DOHH2 (cell line): ENCODE results near the gene RPP38.

Experiments used
- H3F3A ChIP-seq: fragments of 200-600 bp; sonication (generic), shearing (Covaris generic); 2 replicates; pipeline ENCODE4 v1.6.0; 2016; ENCODE audit warnings: antibody characterized with exemption, mild to moderate bottlenecking; ENCODE audit not compliant: control insufficient read depth, insufficient read depth
- H3K27ac ChIP-seq: fragments of 200-600 bp; sonication (generic); 2 replicates; pipeline ENCODE4 v1.5.1; 2014; ENCODE audit warnings: low read depth, mild to moderate bottlenecking, low read length, moderate library complexity
- H3K27me3 ChIP-seq: fragments of 200-600 bp; sonication (generic); 2 replicates; pipeline ENCODE4 v1.6.1; 2014; ENCODE audit warnings: mild to moderate bottlenecking, low read length, mixed read lengths; ENCODE audit not compliant: control insufficient read depth
- H3K36me3 ChIP-seq: fragments of 200-600 bp; sonication (generic); 2 replicates; pipeline ENCODE4 v1.6.1; 2014; ENCODE audit warnings: mild to moderate bottlenecking, low read length, moderate library complexity, mixed read lengths; ENCODE audit not compliant: control insufficient read depth
- H3K4me1 ChIP-seq: fragments of 200-600 bp; sonication (generic); 2 replicates; pipeline ENCODE4 v1.6.1; 2014; ENCODE audit warnings: mild to moderate bottlenecking, low read length, mixed read lengths; ENCODE audit not compliant: control insufficient read depth
- H3K4me2 ChIP-seq: fragments of 200-600 bp; sonication (generic); 2 replicates; pipeline ENCODE4 v1.6.0; 2014; ENCODE audit warnings: mild to moderate bottlenecking, low read length, moderate library complexity
- H3K4me3 ChIP-seq: fragments of 200-600 bp; sonication (generic); 2 replicates; pipeline ENCODE4 v1.5.1; 2014; ENCODE audit warnings: mild to moderate bottlenecking, low read length, mixed read lengths
- H3K79me2 ChIP-seq: fragments of 200-600 bp; sonication (generic); 2 replicates; pipeline ENCODE4 v1.6.1; 2014; ENCODE audit warnings: mild to moderate bottlenecking, low read length, mixed read lengths; ENCODE audit not compliant: control insufficient read depth
- H3K9me2 ChIP-seq: fragments of 200-600 bp; sonication (generic); replicated peaks from 2 replicates; pipeline ENCODE4 v1.6.1; 2014; ENCODE audit warnings: mild to moderate bottlenecking, low read length, mixed read lengths; ENCODE audit not compliant: control insufficient read depth
- H3K9me3 ChIP-seq: fragments of 200-600 bp; sonication (generic); 2 replicates; pipeline ENCODE4 v1.6.1; 2014; ENCODE audit warnings: antibody characterized with exemption, low read length, mixed read lengths; ENCODE audit not compliant: control insufficient read depth, insufficient read depth
- H4K20me1 ChIP-seq: fragments of 200-600 bp; sonication (generic); 2 replicates; pipeline ENCODE4 v1.6.0; 2014; ENCODE audit warnings: low read depth, mild to moderate bottlenecking, antibody characterized with exemption, low read length, moderate library complexity; ENCODE audit not compliant: control insufficient read depth, insufficient read depth
- CTCF ChIP-seq: fragments of 200-600 bp; sonication (generic); IDR thresholded peaks from one replicate; pipeline ENCODE4 v1.5.1; 2014; ENCODE audit warnings: antibody characterized with exemption, mild to moderate bottlenecking, low read depth, low read length; ENCODE audit not compliant: poor library complexity, severe bottlenecking
- EZH2phosphoT487 ChIP-seq: fragments of 200-600 bp; sonication (generic); IDR thresholded peaks from 2 replicates; pipeline ENCODE4 v1.6.1; 2017; ENCODE audit warnings: borderline replicate concordance, mild to moderate bottlenecking, antibody characterized with exemption, low read length, moderate library complexity, mixed read lengths

The RPP38 gene

DNA sequence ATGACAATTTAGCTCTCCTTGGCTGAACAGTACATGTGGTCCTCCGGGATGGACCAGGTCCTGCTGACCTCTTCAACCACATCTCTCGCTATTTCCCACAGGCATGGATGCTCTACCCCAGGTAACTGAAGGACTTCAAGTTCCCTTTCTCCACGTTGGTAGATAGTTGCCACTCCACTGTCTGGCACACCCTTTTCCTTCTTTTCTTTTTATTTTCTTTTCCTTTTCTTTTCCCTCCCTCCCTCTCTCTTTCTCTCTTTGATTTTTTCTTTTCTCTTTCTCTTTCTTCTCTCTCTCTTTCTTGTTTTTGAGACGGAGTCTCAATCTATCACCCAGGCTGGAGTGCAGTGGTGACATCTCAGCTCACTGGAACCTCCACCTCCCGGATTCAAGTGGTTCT lies 5.7 kb upstream of the RPP38 start:
- Histone ChIP-seq H4K20me1 (no peaks in the 10 kb centered on the region), H3K9me2 (no peaks in the 10 kb centered on the region), H3K27ac (no peak overlapping the region), H3K79me2 (no peaks in the 10 kb centered on the region), H3K4me1 (peaks cover 9% of the 10 kb centered on the region), H3K4me3 (no peak overlapping the region), H3K9me3 (no peaks in the 10 kb centered on the region), H3K4me2 (no peak overlapping the region), H3K27me3 (0 out of 2 replicates have a peak, but pooled peaks cover 3% of the 10 kb centered on the region), H3K36me3 (no peaks in the 10 kb centered on the region), H3F3A (no peaks in the 10 kb centered on the region)
- TF ChIP-seq EZH2phosphoT487 (no peak), CTCF (no peak)

DNA sequence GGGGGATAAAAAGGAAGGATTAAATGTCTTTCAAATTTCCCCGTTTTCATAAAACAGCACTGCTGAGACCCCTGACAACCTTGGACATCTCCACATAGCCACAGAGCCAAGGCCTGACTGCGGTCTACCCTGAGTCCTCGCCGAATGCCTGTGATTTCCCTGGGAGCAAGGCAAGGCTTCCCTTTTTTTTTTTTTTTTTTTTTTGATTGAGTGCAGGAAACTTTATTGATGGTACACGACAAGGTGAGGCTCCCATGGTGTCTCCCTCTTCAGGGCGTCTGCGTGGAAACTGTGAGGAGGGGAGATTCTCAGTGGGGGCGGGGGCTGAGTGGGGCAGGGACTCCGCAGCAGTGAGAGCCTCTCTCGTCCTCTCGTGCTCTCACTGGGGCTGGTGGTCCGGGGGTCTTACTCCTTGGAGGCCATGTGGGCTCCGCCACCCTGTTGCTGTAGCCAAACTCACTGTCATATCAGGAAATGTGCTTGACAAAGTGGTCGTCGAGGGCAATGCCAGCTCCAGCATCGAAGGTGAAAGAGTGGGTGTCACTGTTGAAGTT lies 4.2 kb upstream of the RPP38 start:
- H3K9me3 ChIP-seq, result no peaks in the 10 kb centered on the region
- no peak for TF ChIP-seq EZH2phosphoT487
- TF ChIP-seq CTCF, result no peak
- peaks cover 11% of the 10 kb centered on the region for H3K4me1 ChIP-seq
- H3K9me2 ChIP-seq, result no peaks in the 10 kb centered on the region
- H3K27ac ChIP-seq, result no peak overlapping the region
- no peak overlapping the region for H3K4me3 ChIP-seq
- H3K79me2 ChIP-seq, result peaks cover 8% of the 10 kb centered on the region
- no peaks in the 10 kb centered on the region for H4K20me1 ChIP-seq
- H3K27me3 ChIP-seq, result 0 out of 2 replicates have a peak, but pooled peaks cover 3% of the 10 kb centered on the region
- H3K36me3 ChIP-seq, result peaks cover 10% of the 10 kb centered on the region
- no peak overlapping the region for H3K4me2 ChIP-seq
- H3F3A ChIP-seq, result peaks cover 6% of the 10 kb centered on the region; the same call in 1 of the 2 replicates

DNA sequence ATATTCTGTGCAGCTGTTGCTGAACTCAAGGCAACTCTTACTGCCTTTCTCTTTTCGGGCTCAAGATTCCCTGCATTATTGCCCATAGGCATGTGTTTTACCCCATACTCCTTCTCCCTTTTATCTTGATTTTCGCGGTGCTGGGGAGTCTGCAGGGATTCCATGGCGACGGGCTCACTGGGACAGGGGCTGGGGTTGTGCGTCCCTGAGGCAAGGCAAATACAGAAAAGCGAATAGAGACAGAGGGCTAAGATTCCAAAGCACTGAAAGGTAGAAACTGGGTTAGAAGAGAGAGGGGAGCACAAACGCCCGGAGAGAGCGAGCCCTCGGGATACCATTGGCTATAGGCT lies 519 bp upstream of the RPP38 start:
- TF ChIP-seq CTCF, result no peak
- Histone ChIP-seq H3K79me2 (peaks cover 45% of the 10 kb centered on the region), H3K4me2 (peak overlapping the region; percentile 99), H3K36me3 (peaks cover 37% of the 10 kb centered on the region), H3K4me1 (peaks cover 18% of the 10 kb centered on the region), H3F3A (peaks cover 6% of the 10 kb centered on the region; the same call in 1 of the 2 replicates), H3K27me3 (0 out of 2 replicates have a peak, but pooled peaks cover 3% of the 10 kb centered on the region), H3K9me3 (no peaks in the 10 kb centered on the region), H3K4me3 (peak overlapping the region; percentile 96), H3K9me2 (no peaks in the 10 kb centered on the region), H3K27ac (peak overlapping the region; percentile 94), H4K20me1 (peaks cover 5% of the 10 kb centered on the region; the same call in 1 of the 2 replicates)

GRCh38 chr10:15099886-15100285 lies 2.7 kb downstream of the RPP38 start:
- Histone ChIP-seq H3K27me3 (0 out of 2 replicates have a peak, but pooled peaks cover 3% of the 10 kb centered on the region), H3K4me2 (no peak overlapping the region), H3K79me2 (peaks cover 52% of the 10 kb centered on the region), H3K27ac (no peak overlapping the region), H3K9me2 (no peaks in the 10 kb centered on the region), H3K4me3 (no peak overlapping the region), H3F3A (peaks cover 6% of the 10 kb centered on the region), H3K9me3 (no peaks in the 10 kb centered on the region), H4K20me1 (peaks cover 5% of the 10 kb centered on the region; the same call in 1 of the 2 replicates), H3K4me1 (peaks cover 18% of the 10 kb centered on the region), H3K36me3 (peaks cover 67% of the 10 kb centered on the region)
- no peak for TF ChIP-seq CTCF
- TF ChIP-seq EZH2phosphoT487, result no peak
